Measurements from ENCODE around the gene EPHA8.

DNA sequence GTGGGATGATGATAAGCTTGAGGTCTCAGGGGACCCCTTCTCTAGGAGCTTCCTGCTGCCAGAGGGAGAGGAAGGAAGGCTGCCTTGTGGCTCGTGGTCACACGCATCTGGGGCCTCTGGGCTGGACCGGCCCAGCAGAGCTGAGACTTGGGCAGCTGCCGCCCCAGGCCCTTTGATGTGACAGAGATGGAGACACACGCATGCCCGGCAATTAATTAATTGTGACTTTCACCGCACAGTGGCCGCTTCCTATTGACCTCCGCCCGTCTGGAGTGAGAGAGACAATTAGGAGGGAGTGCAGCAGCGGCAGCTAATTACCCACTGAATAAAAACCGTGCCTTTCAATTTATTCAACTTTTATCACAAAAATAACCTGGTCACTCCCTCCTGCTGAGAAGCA lies 56.5 kb downstream of the EPHA8 start:
- no peak for TF ChIP-seq CTCF (IDR thresholded peaks at IDR 0.05)
- TF ChIP-seq ZNF425 (CRISPR knock-in tag; conservative IDR thresholded peaks at IDR 0.05), result no peak
- TF ChIP-seq MAX (CRISPR knock-in tag; IDR thresholded peaks at IDR 0.05), result no peak
- TF ChIP-seq, protein P1, sequence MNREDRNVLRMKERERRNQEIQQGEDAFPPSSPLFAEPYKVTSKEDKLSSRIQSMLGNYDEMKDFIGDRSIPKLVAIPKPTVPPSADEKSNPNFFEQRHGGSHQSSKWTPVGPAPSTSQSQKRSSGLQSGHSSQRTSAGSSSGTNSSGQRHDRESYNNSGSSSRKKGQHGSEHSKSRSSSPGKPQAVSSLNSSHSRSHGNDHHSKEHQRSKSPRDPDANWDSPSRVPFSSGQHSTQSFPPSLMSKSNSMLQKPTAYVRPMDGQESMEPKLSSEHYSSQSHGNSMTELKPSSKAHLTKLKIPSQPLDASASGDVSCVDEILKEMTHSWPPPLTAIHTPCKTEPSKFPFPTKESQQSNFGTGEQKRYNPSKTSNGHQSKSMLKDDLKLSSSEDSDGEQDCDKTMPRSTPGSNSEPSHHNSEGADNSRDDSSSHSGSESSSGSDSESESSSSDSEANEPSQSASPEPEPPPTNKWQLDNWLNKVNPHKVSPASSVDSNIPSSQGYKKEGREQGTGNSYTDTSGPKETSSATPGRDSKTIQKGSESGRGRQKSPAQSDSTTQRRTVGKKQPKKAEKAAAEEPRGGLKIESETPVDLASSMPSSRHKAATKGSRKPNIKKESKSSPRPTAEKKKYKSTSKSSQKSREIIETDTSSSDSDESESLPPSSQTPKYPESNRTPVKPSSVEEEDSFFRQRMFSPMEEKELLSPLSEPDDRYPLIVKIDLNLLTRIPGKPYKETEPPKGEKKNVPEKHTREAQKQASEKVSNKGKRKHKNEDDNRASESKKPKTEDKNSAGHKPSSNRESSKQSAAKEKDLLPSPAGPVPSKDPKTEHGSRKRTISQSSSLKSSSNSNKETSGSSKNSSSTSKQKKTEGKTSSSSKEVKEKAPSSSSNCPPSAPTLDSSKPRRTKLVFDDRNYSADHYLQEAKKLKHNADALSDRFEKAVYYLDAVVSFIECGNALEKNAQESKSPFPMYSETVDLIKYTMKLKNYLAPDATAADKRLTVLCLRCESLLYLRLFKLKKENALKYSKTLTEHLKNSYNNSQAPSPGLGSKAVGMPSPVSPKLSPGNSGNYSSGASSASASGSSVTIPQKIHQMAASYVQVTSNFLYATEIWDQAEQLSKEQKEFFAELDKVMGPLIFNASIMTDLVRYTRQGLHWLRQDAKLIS (CRISPR knock-in tag; IDR thresholded peaks at IDR 0.05; ENCODE audit: borderline replicate concordance), result no peak
- TF ChIP-seq USF2 (CRISPR knock-in tag; IDR thresholded peaks at IDR 0.05), result no peak
- TF ChIP-seq NR1H2 (CRISPR knock-in tag; IDR thresholded peaks at IDR 0.05), result no peak
